OCI-M2 (cell line): ENCODE results near the gene SEMA3G.

Experiments used
- DNase-seq: peaks from one replicate; lab custom pipeline; 2025; ENCODE audit not compliant: unreplicated experiment; lab: John Stamatoyannopoulos, UW

SEMA3G gene

GRCh38 chr3:52479877-52480575, 35.1 kb upstream of the SEMA3G start:
- no peak for DNase-seq

- DNase-seq: no peak
Measured at GRCh38 chr3:52479037-52479876, 34.4 kb upstream of the SEMA3G start.

DNA sequence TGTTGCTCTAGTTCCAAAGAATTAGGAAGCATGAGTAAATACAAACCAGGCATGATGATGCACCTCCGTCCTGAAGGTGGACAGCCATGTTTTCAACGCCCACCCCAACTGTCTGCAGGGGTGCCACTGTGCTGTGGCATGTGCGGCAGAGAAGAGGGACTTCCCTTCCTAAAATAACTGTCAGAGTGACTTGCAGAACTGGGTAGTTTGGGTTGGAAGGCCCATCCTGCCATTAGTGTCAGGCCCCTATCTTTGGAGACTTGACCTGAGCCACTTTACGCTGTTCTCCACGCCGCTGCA, 32.8 kb upstream of the SEMA3G start:
- no peak for DNase-seq

- no peak for DNase-seq
Measured at GRCh38 chr3:52477076-52477795, 32.3 kb upstream of the SEMA3G start.

DNA sequence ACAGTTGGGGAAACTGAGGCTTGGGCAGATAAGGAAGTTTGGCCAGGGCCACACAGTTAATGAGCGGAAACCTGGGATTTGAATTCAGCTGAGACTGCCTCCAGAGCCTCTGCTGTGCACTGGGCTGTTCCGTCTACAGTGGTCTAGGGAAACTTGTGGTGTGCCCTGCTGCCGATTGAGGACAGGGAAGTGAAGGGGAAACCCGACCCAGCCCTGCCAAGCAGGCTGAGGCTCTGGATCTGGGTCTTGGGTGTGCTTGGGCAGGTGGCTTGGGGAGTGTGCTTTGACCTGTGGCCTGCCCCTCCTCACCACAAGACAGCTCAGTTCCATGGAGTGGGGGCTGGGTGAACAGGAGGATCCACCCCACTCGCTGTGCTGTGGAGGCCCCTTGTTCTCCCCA, 28.1 kb upstream of the SEMA3G start:
- DNase-seq: no peak

DNA sequence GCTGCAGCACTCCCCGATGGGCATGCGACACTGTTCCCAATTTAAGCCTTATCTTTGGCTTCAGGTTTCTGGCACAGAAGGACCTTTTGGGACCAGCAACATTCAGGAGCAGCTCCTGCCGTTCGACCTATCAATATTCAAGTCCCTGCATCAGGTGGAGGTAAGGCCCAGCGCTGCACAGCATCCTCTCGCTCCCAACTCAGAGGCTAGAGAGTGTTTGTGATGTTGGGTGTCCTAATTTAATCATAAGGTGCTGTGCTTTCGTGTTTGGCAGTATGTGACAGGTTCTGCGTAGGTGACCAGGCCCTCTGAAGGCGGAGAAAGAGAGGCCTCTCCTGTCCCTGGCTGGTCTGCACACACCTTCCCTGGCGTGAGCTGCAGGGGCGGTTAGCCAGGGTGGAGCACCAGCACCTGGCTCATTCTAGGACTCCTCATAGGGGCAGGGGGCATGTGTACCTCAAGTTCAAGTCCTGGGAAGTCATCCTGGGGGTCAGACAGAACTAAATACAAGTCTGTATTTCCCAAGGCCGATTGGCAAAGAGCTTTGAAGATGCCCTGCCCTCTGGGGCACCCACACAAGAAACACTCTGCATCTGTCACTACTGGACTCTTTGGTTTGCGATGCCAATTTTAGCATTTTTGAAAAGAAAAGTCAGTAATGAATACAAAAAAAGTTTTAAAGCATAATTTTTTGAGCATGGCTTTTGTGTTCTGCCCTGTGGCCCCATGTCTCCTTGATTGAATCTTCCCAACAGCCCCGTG, 27.5 kb upstream of the SEMA3G start:
- no peak for DNase-seq

DNA sequence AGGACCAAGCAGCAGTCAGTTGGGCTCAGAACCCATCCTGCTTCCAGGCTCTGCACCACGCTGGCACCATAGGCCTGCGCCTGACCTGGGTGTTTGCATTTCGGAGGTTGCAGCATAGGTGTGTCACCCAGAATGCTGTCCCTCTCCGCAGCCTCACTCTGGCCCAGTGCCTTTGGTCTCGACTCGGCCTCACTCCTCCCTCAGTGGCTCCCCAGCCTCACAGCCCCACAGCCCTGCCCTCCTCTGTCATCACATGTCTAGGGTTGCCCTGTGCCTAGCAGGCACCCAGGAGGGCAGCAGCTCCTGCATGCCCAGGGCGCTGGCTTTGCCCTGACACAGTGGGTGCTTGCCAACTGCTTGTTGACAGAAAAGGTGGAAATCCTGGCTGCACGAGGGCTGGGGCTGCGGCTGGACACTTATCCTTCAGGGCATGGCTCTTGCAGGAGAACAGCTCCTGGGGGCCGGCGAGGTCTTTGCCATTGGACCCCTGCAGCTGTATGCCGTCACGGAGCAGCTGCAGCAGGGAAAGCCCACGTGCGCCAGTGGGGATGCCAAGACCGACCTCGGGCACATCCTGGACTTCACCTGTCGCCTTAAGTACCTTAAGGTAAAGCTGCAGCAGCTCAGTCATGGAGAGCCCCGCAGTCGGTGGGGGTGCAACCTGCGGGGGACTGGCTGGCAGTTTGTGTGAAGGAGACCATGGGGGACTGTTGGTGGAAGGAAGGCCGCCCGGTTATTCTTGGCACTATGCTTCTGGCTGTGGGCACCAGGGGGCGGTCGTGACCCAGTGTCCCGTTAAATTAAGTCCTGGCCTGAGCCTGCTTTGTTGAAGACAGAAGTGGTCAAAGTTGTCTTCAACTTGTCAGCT, 26.7 kb upstream of the SEMA3G start:
- DNase-seq: no peak

- no peak for DNase-seq
Measured at GRCh38 chr3:52470920-52471319, 26.0 kb upstream of the SEMA3G start.

DNA sequence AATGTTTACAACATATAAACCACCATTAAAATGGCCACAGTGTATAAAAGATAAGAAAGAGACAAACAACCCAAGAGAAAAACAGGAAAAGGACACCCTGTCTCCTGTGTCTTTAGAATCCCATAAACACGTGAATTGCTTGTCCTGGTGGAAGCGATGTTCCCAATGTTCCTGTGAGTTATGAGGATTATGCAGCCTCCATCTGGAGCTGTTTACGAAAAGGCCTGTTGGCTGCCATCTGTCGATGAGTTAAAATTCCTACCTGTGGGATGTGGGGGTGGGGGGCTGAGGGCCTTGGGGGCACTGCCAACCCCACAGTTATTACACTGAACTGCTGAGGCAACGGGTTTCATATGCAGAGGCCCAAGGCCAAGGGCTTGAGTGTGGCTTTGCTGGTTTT, 24.1 kb upstream of the SEMA3G start:
- DNase-seq: no peak

DNA sequence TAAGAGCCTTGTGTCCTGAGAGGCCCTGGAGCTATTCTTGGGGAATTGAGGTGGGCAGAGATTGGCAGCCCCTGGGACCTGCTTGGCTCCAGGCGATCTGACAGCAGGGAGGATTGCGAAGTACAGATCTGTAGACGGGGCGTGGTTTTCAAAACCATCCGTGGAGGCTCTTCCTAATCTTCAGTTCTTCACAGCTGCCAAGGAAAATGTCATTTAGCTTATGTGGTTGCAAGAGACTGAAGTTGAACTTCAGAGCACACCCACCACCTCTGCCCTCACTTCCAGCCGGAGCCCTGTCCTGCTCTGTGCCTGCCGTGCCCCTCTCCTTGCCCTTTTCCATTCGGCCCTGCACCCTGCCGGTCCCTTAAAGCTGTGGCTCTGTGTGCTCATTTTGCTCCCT, 23.4 kb upstream of the SEMA3G start:
- no peak for DNase-seq

DNA sequence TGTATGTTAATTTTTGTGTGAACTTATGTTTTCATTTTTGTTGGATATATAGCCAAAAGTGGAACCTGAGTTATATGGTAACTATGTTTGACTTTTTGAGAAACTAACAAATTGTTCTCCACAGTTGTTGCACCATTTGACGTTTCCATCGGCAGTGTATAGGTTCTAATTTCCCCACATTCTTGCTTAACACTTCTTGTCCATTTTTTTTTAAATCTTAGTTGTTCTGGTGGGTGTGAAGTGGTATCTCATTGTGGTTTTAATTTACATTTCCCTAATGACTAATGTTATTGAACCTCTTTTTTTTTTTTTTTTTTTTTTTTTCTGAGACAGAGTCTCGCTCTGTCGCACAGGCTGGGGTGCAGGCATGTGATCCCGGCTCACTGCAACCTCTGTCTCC, 18.5 kb upstream of the SEMA3G start:
- DNase-seq: no peak

DNA sequence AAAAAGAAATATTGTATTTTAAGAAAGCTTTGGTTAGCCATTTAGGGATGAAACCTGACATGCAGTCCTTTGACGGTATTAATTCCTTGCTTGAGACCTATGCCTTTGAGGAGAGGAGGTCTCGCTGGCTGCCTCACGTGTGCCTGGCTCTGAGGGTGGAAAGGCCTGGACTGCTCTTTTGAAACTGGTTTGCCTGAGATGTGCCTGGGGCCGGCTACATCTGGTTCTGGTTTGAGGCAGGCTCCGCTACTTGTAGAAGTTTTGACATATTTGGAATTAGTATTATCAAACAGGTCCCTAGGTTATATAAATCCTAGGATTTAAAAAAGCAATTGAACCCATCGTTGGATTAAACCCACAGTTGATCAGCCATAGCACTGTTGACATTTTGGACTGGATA, 17.0 kb upstream of the SEMA3G start:
- DNase-seq: no peak

- DNase-seq: no peak
Measured at GRCh38 chr3:52458770-52459545, 14.1 kb upstream of the SEMA3G start.

DNA sequence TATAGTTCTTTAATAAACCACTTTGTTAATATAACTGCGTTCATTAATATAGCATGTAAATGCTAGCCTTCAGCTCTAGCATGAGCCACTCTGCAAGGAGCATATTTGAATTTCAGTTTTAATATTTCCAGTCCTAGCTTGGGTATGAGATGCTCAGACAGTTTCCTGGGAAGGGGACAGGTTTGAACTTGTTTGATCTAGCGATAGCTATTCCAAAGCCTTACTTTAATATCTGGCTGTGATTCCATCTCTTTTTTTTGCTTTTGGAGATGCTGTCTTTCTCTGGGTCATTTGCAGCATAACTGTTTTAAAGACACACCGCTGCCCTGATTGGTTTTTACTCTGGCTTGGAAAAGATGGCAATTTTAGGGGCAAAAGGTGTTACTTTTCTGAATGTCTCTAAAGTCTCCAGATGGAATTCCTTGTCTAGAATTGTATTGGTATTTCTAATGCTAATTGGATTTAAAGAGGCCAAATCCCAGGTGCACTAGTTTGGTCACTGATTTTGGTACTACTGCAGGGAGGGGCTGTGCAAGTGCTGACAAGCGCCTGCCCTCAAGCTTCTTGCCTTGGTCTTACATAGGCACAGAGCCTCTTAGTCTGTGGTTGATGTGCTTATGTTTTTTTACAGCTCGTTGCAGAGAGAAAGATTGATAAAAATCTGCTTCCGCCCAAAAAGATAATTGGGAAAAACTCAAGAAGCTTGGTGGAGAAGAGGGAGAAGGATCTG, 13.3 kb upstream of the SEMA3G start:
- no peak for DNase-seq

DNA sequence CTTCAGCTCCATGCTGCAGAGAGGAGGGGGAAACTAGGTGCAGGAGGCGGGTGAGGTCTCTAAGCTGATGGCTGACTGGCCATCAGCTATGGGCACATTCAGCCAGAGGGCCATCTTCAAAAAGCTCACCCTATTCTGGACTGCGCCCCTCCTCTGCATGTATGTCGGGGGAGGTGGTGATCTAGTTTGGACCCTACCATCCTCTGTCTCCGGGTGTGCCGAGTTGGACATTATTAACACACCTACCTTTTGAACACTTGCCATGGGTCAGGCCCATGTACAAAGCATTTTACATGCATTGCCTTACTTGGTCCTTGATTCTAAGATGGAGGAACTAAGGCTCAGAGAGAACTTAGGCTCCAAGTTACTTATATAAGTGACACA, 11.9 kb upstream of the SEMA3G start:
- no peak for DNase-seq

DNA sequence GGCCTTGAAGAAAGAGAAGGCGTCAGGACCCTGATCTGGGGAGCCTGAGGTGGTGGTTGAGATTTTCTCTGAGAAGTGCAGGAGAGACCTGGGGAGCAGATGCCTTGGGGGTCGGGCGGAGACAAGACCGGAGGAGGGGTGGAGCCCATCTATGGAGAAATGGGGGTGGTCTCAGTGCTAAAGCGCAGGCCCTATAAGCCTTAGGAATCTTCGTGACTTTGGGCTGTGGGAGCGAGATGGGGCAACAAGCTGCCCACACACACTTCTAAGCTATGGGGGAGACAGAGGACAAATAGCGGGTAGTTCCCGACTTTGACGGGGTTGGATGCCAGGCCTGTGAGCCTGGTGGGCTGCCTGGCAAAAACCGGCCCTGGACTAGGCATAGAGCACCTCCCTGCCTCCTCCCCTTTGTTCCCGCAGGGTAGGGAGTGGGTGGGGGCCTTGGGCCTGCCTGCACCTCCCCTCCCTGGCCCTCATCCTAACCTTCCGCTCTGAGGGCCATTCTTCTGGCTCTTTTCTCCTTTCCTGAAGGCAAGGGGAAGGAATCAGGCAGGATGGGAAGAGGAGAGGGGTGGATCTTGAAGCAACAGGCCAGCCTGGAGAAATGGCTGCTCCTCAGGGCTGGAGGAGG, 11.4 kb upstream of the SEMA3G start:
- DNase-seq: no peak

DNA sequence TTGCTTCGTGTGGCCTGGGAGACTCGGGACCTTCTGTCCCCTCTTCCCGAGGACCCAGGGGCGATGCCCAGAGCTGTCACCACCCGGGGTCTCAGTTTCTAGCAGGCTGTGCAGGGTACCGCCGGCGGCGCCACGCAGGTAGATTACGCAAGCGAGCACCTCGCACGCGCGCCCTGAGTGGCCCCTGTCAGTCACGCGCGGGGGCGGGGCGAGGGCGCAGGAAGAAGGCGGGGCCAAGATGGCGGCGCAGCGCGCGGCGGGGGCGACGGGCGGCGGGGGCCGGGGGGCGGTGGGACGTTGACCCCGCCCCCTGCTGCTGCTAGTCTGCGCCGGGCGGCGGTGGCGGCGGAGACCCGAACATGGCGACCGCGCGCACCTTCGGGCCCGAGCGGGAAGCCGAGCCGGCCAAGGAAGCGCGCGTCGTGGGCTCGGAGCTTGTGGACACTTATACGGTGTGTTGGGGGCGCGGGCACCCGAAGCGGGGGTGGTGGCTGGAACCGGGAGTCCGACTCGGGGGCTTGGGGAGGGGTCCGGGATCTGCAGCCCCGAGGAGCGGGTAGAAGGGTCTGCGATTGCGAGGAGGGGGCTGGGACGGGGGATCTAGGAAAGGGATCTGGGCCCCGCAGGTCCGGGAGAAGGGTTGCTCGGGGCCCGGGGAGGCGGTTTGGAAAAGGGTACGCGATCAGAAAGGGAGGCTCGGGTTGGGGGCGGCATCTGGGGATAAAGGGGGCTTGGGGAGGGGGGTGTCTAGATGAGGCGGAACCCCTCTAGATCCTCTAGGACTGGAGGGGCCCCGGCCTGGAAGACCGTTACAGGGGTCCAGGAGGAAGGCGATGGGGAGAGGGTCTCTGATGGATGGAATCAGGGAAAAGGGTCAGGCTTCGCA, 10.6 kb upstream of the SEMA3G start, which contains the start of gene NISCH:
Gene NISCH (plus strand): TSS at position 322 of the 886 bp plus-strand sequence. CDS start 38 bp downstream, at position 360.
- DNase-seq: peak; percentile 12

DNA sequence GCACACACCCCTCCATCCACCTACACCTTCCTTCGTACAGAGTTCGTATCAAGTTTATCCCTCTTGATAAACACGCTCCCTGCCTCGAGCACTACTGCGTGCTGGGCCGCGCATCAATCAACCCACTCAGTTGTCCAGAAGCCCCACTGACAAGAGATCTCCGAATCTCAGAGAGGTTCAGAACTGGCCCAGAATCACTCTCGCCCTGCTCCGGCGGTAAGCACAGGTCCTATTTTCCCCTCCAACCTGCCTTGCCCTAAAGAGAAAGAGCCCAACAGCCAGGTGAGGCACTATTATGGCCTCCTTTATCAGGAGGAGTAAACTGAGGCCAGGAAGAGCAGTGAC, 10.0 kb upstream of the SEMA3G start:
- no peak for DNase-seq
